Left ventricle myocardium inferior (tissue), 1 donor: Measurements from ENCODE around the gene FAM110D. TPM values are rescaled to one million over a fixed set of nuclear protein-coding genes. Genes with fewer than 3 reads are reported as not detected.

Source experiments
- DNase-seq: peaks from one replicate; pipeline ENCODE4 v3.0.0-alpha.2; 2020
- H3K27ac ChIP-seq: fragments of 200-600 bp; replicated peaks from 2 replicates; pipeline ENCODE4 v1.8.0; 2021
- H3K27me3 ChIP-seq: fragments of 200-600 bp; 2 replicates; pipeline ENCODE4 v1.8.0; 2021; ENCODE audit warnings: low read depth
- H3K36me3 ChIP-seq: fragments of 200-600 bp; 2 replicates; pipeline ENCODE4 v1.8.0; 2021
- H3K4me1 ChIP-seq: fragments of 200-600 bp; 2 replicates; pipeline ENCODE4 v1.8.0; 2021
- H3K4me3 ChIP-seq: fragments of 200-600 bp; 2 replicates; pipeline ENCODE4 v1.8.0; 2021; ENCODE audit warnings: mild to moderate bottlenecking, moderate library complexity
- H3K9me3 ChIP-seq: fragments of 200-600 bp; replicated peaks from 2 replicates; pipeline ENCODE4 v1.8.0; 2021
- CTCF ChIP-seq: fragments of 200-600 bp; IDR thresholded peaks from 2 replicates; pipeline ENCODE4 v1.8.0; 2021; ENCODE audit warnings: antibody characterized with exemption, mild to moderate bottlenecking, borderline replicate concordance
- intact Hi-C: fragments of 100-400 bp; cut with micrococcal nuclease; formaldehyde crosslinking; loops from one replicate; pipeline ENCODE4 v1.11.0; 2022
- long read RNA-seq: library from polyadenylated mRNA; unstranded; transcript quantifications from one replicate; pipeline ENCODE4 v2.0.0, GENCODE V29; 2021
- total RNA-seq: library from RNA; stranded (reverse); fragmentation: NEBNext Ultra II Directional; extraction: Animal tissue kit (Norgen Biotek cat#: 25700); gene quantifications from one replicate; pipeline ENCODE4 v1.2.1, GENCODE V29; 2021
- donor health status: DM: no; HTN: yes; CAD: no; lungs with severe emphysema.

Gene FAM110D
- 3.1 TPM for total RNA-seq
- long read RNA-seq, transcript FAM110D-201 (2 exons, 2,858 nt) = major isoform, 15 of 21 reads
- long read RNA-seq, partial matches to known transcripts = 3 of 21 reads
- long read RNA-seq, other reads (novel, unspliced or antisense) = 3 of 21 reads

- TF ChIP-seq CTCF = no peak
- peaks cover 93% of the 10 kb centered on the region for H3K4me1 ChIP-seq
- peaks cover 3% of the 10 kb centered on the region for H3K27me3 ChIP-seq
- peak within 1 kb of the TSS; percentile 68 for H3K4me3 ChIP-seq
- no peaks in the 10 kb centered on the region for H3K9me3 ChIP-seq
- peak within 1 kb of the TSS; percentile 98 for H3K27ac ChIP-seq
- intact Hi-C loops = no loop called here
- DNase-seq = peak; percentile 63
- no peaks in the 10 kb centered on the region for H3K36me3 ChIP-seq
Observed at GRCh38 chr1:26158908-26159742, at the start of gene FAM110D. FAM110D (plus strand) TSS chr1:26159079; CDS start chr1:26161292, 2,213 bp downstream.

- H3K27ac ChIP-seq = peak overlapping the region; percentile 97
- no peak for DNase-seq
- H3K4me3 ChIP-seq = no peak overlapping the region
Observed at GRCh38 chr1:26109229-26110164, 49.4 kb upstream of the FAM110D start.

GRCh38 chr1:26110731-26111529, 47.9 kb upstream of the FAM110D start:
- DNase-seq = peak; percentile 80
- intact Hi-C loops = no loop called here
- Histone ChIP-seq H3K27ac (peak overlapping the region; percentile 97), H3K4me3 (peak overlapping the region; percentile 86), H3K27me3 (no peaks in the 10 kb centered on the region), H3K4me1 (peaks cover 56% of the 10 kb centered on the region), H3K9me3 (no peaks in the 10 kb centered on the region), H3K36me3 (peaks cover 20% of the 10 kb centered on the region)
- no peak for TF ChIP-seq CTCF

More at GRCh38 chr1:26109229-26110164, 49.4 kb upstream of the FAM110D start:
- no peaks in the 10 kb centered on the region for H3K27me3 ChIP-seq
- H3K9me3 ChIP-seq = no peaks in the 10 kb centered on the region
- peaks cover 49% of the 10 kb centered on the region for H3K4me1 ChIP-seq
- TF ChIP-seq CTCF = no peak
- peaks cover 6% of the 10 kb centered on the region for H3K36me3 ChIP-seq
- intact Hi-C loops = loop anchor here (10.0 kb wide), 1 partner anchor 215 kb away; no protein-coding TSS in a partner anchor

- Histone ChIP-seq H3K9me3 (no peaks in the 10 kb centered on the region), H3K36me3 (peaks cover 28% of the 10 kb centered on the region), H3K4me3 (peak within 1 kb of the TSS; percentile 86), H3K27ac (peak within 1 kb of the TSS; percentile 97), H3K4me1 (peaks cover 56% of the 10 kb centered on the region), H3K27me3 (no peaks in the 10 kb centered on the region)
- no peak for TF ChIP-seq CTCF
- DNase-seq = peak; percentile 95
- intact Hi-C loops = no loop called here
Observed at GRCh38 chr1:26111530-26112406, 47.1 kb upstream of the FAM110D start, which contains the start of gene PDIK1L. PDIK1L (plus strand) TSS chr1:26111824; CDS start chr1:26114309, 2,485 bp downstream.
